ENCODE results near the gene ATG16L1. TPM values are rescaled to one million over a fixed set of nuclear protein-coding genes. Genes with fewer than 3 reads are reported as not detected.
A peak's percentile ranks its signal among the peaks of the same experiment; 100 is the strongest.

ATG16L1 gene
- polyA plus RNA-seq (2013, experiment 1 of 2): 11.9 TPM
- polyA plus RNA-seq (2013, experiment 2 of 2): 11.6 TPM

- Histone ChIP-seq H3K18ac (ENCODE audit: low read length) (peak within 1 kb of the TSS; percentile 87), H3K4me3 (ENCODE audit: low read length in 2 of 2) (peak within 1 kb of the TSS; percentile 95 to 100), H4K91ac (ENCODE audit: low read depth, low read length, poor library complexity) (no peak within 1 kb of the TSS), H3K4ac (ENCODE audit: low read length) (no peak within 1 kb of the TSS), H4K8ac (ENCODE audit: low read depth, low read length) (no peak within 1 kb of the TSS), H2AFZ (ENCODE audit: low read length) (peak within 1 kb of the TSS; percentile 86), H3K14ac (ENCODE audit: low read length) (no peak within 1 kb of the TSS), H3K4me1 (ENCODE audit: control insufficient read depth in 2 of 2, insufficient read depth in 1 of 2, low read depth in 1 of 2, low read length in 2 of 2) (peaks cover 1 to 5% of the 10 kb centered on the region in 2 donors), H2BK120ac (ENCODE audit: low read depth, low read length) (no peak within 1 kb of the TSS), H3K79me1 (ENCODE audit: low read depth, low read length) (no peaks in the 10 kb centered on the region), H2AK5ac (ENCODE audit: low read depth, low read length) (no peak within 1 kb of the TSS), H3K9ac (ENCODE audit: low read depth, low read length, poor library complexity) (peak within 1 kb of the TSS; percentile 97), H3K36me3 (replicated peaks in 1 of 2; ENCODE audit: control insufficient read depth in 2 of 2, insufficient read depth in 2 of 2, low read length in 2 of 2) (peaks cover 0 to 20% of the 10 kb centered on the region in 2 donors), H3K23ac (ENCODE audit: low read depth, low read length, poor library complexity) (peak within 1 kb of the TSS; percentile 40), H3K9me3 (replicated peaks in 1 of 2; ENCODE audit: control insufficient read depth in 2 of 2, insufficient read depth in 1 of 2, low read depth in 1 of 2, low read length in 2 of 2) (peaks cover 10 to 11% of the 10 kb centered on the region in 2 donors), H3K4me2 (ENCODE audit: insufficient read depth, low read length, poor library complexity, severe bottlenecking) (peak within 1 kb of the TSS; percentile 74), H2BK12ac (ENCODE audit: low read length) (no peak within 1 kb of the TSS), H3K27ac (replicated peaks; ENCODE audit: low read length) (peak within 1 kb of the TSS; percentile 45), H2BK5ac (ENCODE audit: low read length) (no peak within 1 kb of the TSS), H2BK15ac (ENCODE audit: low read length) (no peak within 1 kb of the TSS), H3K27me3 (ENCODE audit: control insufficient read depth in 3 of 3, insufficient read depth in 3 of 3, low read depth in 1 of 3, low read length in 3 of 3) (no peaks in the 10 kb centered on the region)
- no CpG with 5 or more reads among the region's 75 CpGs for WGBS, 2 donors (ENCODE audit: extremely low coverage in 2 of 2, insufficient read length in 2 of 2, insufficient replicate concordance in 1 of 2)
- peak; percentile 90 for DNase-seq (ENCODE audit: low spot score)
Measured at GRCh38 chr2:233251306-233252116, at the start of gene ATG16L1. Gene ATG16L1, plus strand, starts transcription at chr2:233251673. Its CDS starts 155 bp downstream, at chr2:233251828.

GRCh38 chr2:233202531-233202944 lies 48.9 kb upstream of the ATG16L1 start:
- H3K4me2 ChIP-seq (ENCODE audit: insufficient read depth, low read length, poor library complexity, severe bottlenecking): no peak overlapping the region
- no peak overlapping the region for H3K23ac ChIP-seq (ENCODE audit: low read depth, low read length, poor library complexity)
- no peak overlapping the region for H3K4ac ChIP-seq (ENCODE audit: low read length)
- H3K14ac ChIP-seq (ENCODE audit: low read length): no peak overlapping the region
- no peaks in the 10 kb centered on the region for H3K36me3 ChIP-seq (replicated peaks in 1 of 2; ENCODE audit: control insufficient read depth in 2 of 2, insufficient read depth in 2 of 2, low read length in 2 of 2)
- no peaks in the 10 kb centered on the region for H3K79me1 ChIP-seq (ENCODE audit: low read depth, low read length)
- no peak overlapping the region for H2AK5ac ChIP-seq (ENCODE audit: low read depth, low read length)
- H3K9ac ChIP-seq (ENCODE audit: low read depth, low read length, poor library complexity): no peak overlapping the region
- H4K8ac ChIP-seq (ENCODE audit: low read depth, low read length): no peak overlapping the region
- H3K4me1 ChIP-seq (ENCODE audit: control insufficient read depth in 2 of 2, insufficient read depth in 1 of 2, low read depth in 1 of 2, low read length in 2 of 2): no peaks in the 10 kb centered on the region
- no peak overlapping the region for H2BK12ac ChIP-seq (ENCODE audit: low read length)
- H3K27ac ChIP-seq (replicated peaks; ENCODE audit: low read length): no peak overlapping the region
- H4K91ac ChIP-seq (ENCODE audit: low read depth, low read length, poor library complexity): no peak overlapping the region
- no peak overlapping the region for H2BK15ac ChIP-seq (ENCODE audit: low read length)
- H2BK120ac ChIP-seq (ENCODE audit: low read depth, low read length): no peak overlapping the region
- WGBS, 2 donors (ENCODE audit: extremely low coverage in 2 of 2, insufficient read length in 2 of 2, insufficient replicate concordance in 1 of 2): no CpG with 5 or more reads among the region's 5 CpGs
- H2AFZ ChIP-seq (ENCODE audit: low read length): no peak overlapping the region
- H3K27me3 ChIP-seq (ENCODE audit: control insufficient read depth in 3 of 3, insufficient read depth in 3 of 3, low read depth in 1 of 3, low read length in 3 of 3): no peaks in the 10 kb centered on the region
- peaks cover 11 to 15% of the 10 kb centered on the region in 2 donors for H3K9me3 ChIP-seq (replicated peaks in 1 of 2; ENCODE audit: control insufficient read depth in 2 of 2, insufficient read depth in 1 of 2, low read depth in 1 of 2, low read length in 2 of 2)
- no peak overlapping the region for H2BK5ac ChIP-seq (ENCODE audit: low read length)
- DNase-seq (ENCODE audit: low spot score): no peak
- H3K18ac ChIP-seq (ENCODE audit: low read length): no peak overlapping the region
- H3K4me3 ChIP-seq (ENCODE audit: low read length in 2 of 2): no peak overlapping the region

GRCh38 chr2:233203060-233203459 lies 48.4 kb upstream of the ATG16L1 start:
- Histone ChIP-seq H3K4me2 (ENCODE audit: insufficient read depth, low read length, poor library complexity, severe bottlenecking) (no peak overlapping the region), H4K8ac (ENCODE audit: low read depth, low read length) (no peak overlapping the region), H3K4me1 (ENCODE audit: control insufficient read depth in 2 of 2, insufficient read depth in 1 of 2, low read depth in 1 of 2, low read length in 2 of 2) (no peaks in the 10 kb centered on the region), H3K9me3 (replicated peaks in 1 of 2; ENCODE audit: control insufficient read depth in 2 of 2, insufficient read depth in 1 of 2, low read depth in 1 of 2, low read length in 2 of 2) (peaks cover 11 to 15% of the 10 kb centered on the region in 2 donors), H3K23ac (ENCODE audit: low read depth, low read length, poor library complexity) (no peak overlapping the region), H3K27me3 (ENCODE audit: control insufficient read depth in 3 of 3, insufficient read depth in 3 of 3, low read depth in 1 of 3, low read length in 3 of 3) (no peaks in the 10 kb centered on the region), H3K18ac (ENCODE audit: low read length) (no peak overlapping the region), H2BK15ac (ENCODE audit: low read length) (no peak overlapping the region), H2AFZ (ENCODE audit: low read length) (no peak overlapping the region), H3K4me3 (ENCODE audit: low read length in 2 of 2) (peak overlapping the region in 1 of 2 donors; percentile 29), H2BK120ac (ENCODE audit: low read depth, low read length) (no peak overlapping the region), H3K14ac (ENCODE audit: low read length) (no peak overlapping the region), H3K36me3 (replicated peaks in 1 of 2; ENCODE audit: control insufficient read depth in 2 of 2, insufficient read depth in 2 of 2, low read length in 2 of 2) (no peaks in the 10 kb centered on the region), H3K9ac (ENCODE audit: low read depth, low read length, poor library complexity) (no peak overlapping the region), H2BK12ac (ENCODE audit: low read length) (no peak overlapping the region), H3K27ac (replicated peaks; ENCODE audit: low read length) (no peak overlapping the region), H2BK5ac (ENCODE audit: low read length) (no peak overlapping the region), H4K91ac (ENCODE audit: low read depth, low read length, poor library complexity) (no peak overlapping the region), H2AK5ac (ENCODE audit: low read depth, low read length) (no peak overlapping the region), H3K79me1 (ENCODE audit: low read depth, low read length) (no peaks in the 10 kb centered on the region), H3K4ac (ENCODE audit: low read length) (no peak overlapping the region)
- WGBS, 2 donors (ENCODE audit: extremely low coverage in 2 of 2, insufficient read length in 2 of 2, insufficient replicate concordance in 1 of 2): no CpG with 5 or more reads among the region's 5 CpGs
- DNase-seq (ENCODE audit: low spot score): no peak

DNA sequence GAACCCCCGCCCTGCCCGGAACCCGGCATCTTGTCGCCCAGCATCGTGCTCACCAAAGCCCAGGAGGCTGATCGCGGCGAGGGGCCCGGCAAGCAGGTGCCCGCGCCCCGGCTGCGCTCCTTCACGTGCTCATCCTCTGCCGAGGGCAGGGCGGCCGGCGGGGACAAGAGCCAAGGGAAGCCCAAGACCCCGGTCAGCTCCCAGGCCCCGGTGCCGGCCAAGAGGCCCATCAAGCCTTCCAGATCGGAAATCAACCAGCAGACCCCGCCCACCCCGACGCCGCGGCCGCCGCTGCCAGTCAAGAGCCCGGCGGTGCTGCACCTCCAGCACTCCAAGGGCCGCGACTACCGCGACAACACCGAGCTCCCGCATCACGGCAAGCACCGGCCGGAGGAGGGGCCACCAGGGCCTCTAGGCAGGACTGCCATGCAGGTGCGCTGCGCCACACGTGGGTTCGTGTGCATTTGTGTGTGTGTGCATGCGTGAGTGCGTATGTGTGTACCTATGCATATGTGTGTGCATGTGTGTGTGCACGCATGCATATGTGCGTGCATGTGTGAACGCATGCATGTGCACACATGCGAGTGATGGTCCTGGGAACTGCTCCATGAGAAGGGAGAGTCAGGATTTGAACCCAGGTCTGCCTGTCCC lies 47.1 kb upstream of the ATG16L1 start:
- Histone ChIP-seq H2BK5ac (ENCODE audit: low read length) (no peak overlapping the region), H3K18ac (ENCODE audit: low read length) (no peak overlapping the region), H2BK12ac (ENCODE audit: low read length) (peak overlapping the region; percentile 93), H3K36me3 (replicated peaks in 1 of 2; ENCODE audit: control insufficient read depth in 2 of 2, insufficient read depth in 2 of 2, low read length in 2 of 2) (no peaks in the 10 kb centered on the region), H3K4me3 (ENCODE audit: low read length in 2 of 2) (peak overlapping the region in 1 of 2 donors; percentile 0), H2BK15ac (ENCODE audit: low read length) (peak overlapping the region; percentile 45), H3K27me3 (ENCODE audit: control insufficient read depth in 3 of 3, insufficient read depth in 3 of 3, low read depth in 1 of 3, low read length in 3 of 3) (no peaks in the 10 kb centered on the region), H3K4ac (ENCODE audit: low read length) (no peak overlapping the region), H2BK120ac (ENCODE audit: low read depth, low read length) (no peak overlapping the region), H4K91ac (ENCODE audit: low read depth, low read length, poor library complexity) (peak overlapping the region; percentile 100), H3K9me3 (replicated peaks in 1 of 2; ENCODE audit: control insufficient read depth in 2 of 2, insufficient read depth in 1 of 2, low read depth in 1 of 2, low read length in 2 of 2) (peaks cover 11 to 15% of the 10 kb centered on the region in 2 donors), H3K9ac (ENCODE audit: low read depth, low read length, poor library complexity) (peak overlapping the region; percentile 85), H3K79me1 (ENCODE audit: low read depth, low read length) (no peaks in the 10 kb centered on the region), H3K14ac (ENCODE audit: low read length) (no peak overlapping the region), H2AK5ac (ENCODE audit: low read depth, low read length) (peak overlapping the region; percentile 47), H3K23ac (ENCODE audit: low read depth, low read length, poor library complexity) (no peak overlapping the region), H3K27ac (replicated peaks; ENCODE audit: low read length) (no peak overlapping the region), H3K4me2 (ENCODE audit: insufficient read depth, low read length, poor library complexity, severe bottlenecking) (no peak overlapping the region), H4K8ac (ENCODE audit: low read depth, low read length) (no peak overlapping the region), H3K4me1 (ENCODE audit: control insufficient read depth in 2 of 2, insufficient read depth in 1 of 2, low read depth in 1 of 2, low read length in 2 of 2) (peaks cover 8 to 10% of the 10 kb centered on the region in 2 donors), H2AFZ (ENCODE audit: low read length) (no peak overlapping the region)
- DNase-seq (ENCODE audit: low spot score): no peak
- no CpG with 5 or more reads among the region's 50 CpGs for WGBS, 2 donors (ENCODE audit: extremely low coverage in 2 of 2, insufficient read length in 2 of 2, insufficient replicate concordance in 1 of 2)
